ENCODE data around the gene BAK1. TPM values are rescaled to one million over a fixed set of nuclear protein-coding genes. Genes with fewer than 3 reads are reported as not detected.

The BAK1 gene
- total RNA-seq, 1 donor from 2014 or later, result 33.1 TPM

DNA sequence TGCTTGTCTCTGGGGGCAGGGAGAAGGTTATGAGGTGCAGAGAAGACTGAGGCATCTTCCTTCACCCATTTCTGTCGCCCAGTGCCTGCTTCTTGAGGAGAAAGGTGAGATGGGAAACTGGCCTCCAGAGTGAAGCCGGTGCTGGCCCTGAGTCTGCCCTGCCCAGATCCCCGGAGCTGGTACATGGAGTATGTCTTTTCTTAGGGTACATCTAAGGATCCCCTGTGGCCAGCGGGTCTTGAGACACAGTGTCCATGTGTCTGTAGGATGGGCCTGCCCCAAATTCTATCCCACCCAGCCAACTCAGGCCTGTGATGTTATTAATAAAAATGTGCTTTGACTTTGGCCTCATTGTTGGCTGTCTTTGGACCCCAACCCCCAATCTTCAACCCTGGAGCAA, 8.8 kb upstream of the BAK1 start:
- no peak for DNase-seq (ENCODE audit: extremely low read depth, low read depth, low spot score)

DNA sequence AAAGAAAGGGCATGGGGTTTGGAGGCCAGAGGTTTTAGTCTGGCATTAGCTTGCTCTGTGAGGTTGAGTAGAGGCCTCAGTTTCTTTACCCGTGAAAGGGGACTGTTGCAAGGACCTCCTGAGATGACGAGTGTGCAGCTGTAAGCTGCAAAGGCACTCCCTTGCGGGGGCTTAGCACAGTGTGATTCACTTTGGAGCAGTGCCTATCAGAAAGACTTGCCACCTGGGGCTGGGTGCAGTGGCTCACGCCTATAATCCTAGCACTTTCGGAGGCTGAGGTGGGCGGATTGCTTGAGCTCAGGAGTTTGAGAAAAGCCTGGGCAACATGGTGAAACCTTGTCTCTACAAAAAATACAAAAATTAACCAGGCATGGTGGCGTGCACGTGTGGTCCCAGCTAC, 7.5 kb upstream of the BAK1 start:
- no peak for DNase-seq (ENCODE audit: extremely low read depth, low read depth, low spot score)

DNA sequence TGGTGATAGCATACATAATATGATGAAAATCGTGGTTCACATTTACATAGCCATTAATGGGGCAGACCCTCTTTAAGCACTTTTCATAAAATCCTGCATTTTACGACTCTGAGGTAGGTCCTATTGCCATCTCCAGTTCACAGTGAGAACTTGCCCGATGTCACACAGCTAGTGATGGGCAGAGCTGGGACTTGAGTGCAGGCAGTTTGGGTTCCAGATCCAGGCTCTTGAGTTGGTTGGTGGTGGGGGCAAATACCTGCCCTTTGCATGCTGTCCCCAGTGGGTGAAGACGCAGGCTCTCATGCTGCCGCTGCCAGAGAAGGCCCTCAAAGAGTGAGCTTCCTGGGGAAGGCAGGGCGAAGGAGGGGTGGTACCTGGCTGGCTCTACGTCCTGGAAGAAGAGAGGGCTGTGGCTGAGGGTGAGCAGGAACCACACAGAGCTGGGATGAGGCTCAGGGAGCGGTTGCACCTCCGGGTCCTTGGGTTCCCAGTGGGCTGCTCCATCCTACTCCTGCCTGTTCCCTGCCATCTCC, 6.1 kb upstream of the BAK1 start:
- DNase-seq (ENCODE audit: extremely low read depth, low read depth, low spot score), result no peak

DNA sequence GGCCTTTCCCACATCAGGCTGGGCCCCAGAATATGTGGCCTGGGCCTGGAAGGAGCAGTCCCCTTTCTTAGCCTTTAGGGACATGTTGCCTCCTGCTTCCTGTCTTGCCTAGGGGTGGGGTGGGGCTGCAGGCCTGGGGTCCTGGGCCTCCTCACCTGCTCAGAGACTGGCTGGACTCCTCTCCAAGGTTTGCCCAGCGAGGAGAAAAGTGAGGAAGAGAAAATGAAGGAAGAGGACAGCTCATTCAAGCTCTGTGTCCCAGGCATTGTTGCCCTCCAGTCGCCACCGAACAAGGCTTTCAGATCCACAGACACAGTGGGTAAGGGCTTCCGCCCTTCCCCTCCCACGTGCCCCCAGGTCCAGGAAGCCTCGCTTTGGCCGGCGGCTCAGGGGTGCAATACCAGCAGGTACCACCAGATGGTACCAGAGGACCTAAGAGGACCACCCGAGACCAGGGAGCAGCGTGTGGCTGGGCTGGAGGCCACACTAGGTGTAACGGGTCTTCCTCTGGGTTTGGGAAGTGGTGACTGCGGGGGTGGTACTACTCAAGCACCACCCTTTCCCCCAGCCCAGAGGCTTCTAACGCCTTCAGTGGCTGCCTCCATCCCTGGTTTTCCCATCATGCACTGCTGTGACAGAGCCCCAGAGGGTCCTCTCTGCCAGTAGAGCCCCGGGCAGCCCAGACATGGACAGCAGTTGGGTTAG, 5.5 kb upstream of the BAK1 start:
- peak; percentile 16 for DNase-seq (ENCODE audit: extremely low read depth, low read depth, low spot score)

DNA sequence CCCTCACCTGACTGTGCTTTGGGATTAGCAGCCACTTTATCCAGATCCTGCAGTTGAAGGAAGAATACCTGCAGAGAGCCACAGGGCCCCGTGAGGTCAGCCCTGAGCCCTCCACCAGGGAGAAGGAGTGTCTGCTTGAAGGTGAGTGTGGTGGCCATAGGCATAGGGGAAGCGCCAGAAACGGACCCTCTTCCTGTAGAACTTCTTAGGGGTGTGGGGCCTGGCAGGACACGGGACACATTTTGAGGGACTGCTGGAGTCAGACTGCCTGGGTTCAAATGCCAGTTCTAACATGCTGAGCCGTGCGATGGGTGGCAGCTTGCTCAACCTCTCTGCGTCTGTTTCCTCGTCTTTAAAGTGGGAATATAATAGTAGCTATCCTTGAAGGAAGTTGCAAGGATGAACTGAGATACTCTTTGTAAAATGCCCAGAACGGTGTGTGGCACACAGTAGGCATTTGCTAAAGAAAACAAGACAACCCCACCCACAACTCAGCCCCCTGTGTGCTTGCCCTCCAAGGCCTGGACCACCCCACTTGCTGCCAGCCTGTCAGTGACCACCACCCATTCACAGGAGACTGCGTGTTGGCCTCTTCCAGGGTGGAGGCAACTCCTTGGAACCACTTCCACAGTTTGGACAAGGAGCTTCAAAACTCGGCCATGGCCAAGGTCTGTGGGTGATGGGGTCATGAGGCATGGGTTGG, 4.8 kb upstream of the BAK1 start:
- no peak for DNase-seq (ENCODE audit: extremely low read depth, low read depth, low spot score)

DNA sequence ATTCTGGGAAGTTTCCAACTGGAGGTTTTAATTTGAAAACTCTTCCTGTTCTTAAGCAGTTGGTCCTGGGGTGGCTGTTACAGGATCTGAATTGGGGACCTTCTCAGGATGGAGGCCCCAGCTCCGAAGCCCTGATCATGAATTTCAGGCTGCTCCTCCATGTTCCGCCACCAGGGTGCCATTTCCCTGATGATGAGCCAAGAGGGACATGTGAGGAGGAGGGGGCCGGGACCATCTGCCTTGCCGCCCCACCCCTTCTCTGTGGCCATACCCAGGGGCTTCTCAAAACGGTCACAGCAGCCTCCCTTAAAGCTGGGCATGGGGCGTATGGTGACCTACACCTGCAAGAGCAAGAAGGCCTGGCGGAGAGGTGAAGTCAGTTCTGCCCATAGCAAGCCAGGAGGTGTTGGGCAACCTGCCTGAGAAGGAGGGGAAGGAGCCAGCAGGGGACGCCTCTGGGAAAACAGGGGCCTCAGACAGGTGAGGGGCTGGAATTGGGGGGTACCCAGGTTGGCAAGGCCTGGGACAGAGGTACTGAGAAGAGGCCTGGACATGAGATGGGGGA, 3.6 kb upstream of the BAK1 start:
- DNase-seq (ENCODE audit: extremely low read depth, low read depth, low spot score), result no peak

DNA sequence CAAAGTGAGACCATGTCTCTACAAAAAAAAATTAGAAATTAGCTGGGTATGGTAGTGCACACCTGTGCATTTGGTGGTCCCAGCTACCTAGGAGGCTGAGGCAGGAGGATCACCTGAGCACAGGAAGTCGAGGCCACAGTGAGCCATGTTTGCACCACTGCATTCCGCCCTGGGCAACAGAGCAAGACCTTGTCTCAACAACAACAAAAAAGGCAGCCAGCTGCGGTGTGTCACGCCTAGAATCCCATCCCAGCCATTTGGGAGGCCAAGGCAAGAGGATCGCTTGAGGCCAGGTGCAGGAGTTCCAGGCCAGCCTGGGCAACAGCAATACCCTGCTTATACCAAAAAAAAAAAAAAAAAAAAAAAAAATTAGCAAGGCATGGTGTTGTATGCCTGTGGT, 1.1 kb upstream of the BAK1 start:
- no peak for DNase-seq (ENCODE audit: extremely low read depth, low read depth, low spot score)

DNA sequence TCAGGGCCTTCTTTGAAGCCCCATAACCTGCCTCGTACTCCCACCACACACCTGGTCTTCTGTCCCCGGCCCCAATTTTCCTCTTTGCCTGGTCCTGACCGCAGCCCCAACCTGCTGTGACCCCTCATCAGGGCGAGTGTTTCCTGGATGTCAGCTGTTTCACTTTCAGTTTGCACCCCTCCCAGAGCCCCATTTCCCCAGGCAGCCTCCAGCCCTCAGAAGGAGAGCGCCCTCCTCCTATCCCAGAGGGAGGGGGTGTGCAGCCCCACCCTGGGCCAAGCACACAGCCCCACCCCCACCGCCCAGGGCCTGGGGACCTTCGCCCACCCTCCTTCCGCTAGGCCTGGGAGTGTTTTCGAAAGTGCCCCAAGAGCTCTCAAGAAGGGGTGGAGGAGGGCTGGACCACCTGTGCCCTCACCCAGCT, 1.5 kb downstream of the BAK1 start:
- no peak for DNase-seq (ENCODE audit: extremely low read depth, low read depth, low spot score)

DNA sequence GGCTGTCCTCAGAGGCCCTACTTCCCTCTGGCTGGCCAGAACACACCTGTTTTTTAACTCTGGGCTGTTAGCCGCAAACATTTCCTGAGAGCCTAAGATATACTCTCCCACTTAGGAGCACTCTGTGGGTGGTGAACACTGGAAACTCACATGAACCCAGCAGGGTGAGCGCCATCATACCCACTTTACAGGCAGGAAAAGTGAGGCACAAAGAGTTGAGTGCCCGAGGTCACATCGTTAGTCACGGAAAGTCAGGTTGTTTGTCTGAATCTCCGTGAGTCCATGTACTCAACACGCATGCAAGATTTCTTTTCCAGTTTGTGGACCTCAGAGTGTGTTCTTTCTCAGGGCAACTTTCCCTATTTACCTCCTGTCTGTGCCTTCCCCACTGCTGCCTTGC, 1.9 kb downstream of the BAK1 start:
- DNase-seq (ENCODE audit: extremely low read depth, low read depth, low spot score), result no peak

DNA sequence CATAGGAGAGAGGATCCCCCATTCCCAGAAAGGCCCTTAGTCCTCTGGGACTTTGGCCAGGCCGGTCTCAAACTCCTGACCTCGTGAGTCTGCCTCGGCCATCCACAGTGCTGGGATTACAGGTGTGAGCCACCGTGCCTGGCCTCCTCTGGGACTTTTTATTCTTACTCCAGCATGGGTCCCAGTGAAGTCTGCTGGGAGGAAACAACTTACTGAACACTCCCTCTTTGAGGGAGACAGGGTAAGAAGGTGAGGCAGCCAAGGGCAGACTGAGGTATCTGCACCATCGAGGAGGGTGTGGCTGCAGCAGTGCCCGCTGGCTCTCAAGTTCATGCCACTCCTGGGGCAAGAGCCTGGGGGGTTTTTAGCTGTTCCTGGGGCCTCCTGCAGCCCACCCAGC, 2.4 kb downstream of the BAK1 start:
- no peak for DNase-seq (ENCODE audit: extremely low read depth, low read depth, low spot score)

DNA sequence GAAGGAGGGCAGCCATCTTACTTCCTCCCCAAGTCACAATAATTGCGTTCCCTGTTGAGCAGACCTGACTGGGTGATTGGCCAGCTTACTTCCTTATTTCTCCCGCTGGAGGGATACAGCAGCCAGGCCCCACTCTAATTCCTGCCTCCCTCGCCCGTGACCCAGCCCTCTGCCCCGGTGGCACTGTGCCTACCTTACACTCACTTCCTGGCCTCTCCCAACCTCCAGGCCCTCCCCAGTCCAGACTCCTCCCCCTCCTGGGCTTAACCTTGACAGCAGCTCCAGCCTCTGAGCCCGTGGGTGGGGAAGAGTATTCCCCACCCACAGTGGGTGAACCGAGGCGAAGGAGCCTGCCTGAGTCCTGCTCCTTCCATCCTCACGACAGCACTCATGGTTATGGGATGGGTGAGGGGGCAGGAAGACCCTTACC, 3.0 kb downstream of the BAK1 start:
- DNase-seq (ENCODE audit: extremely low read depth, low read depth, low spot score), result no peak

DNA sequence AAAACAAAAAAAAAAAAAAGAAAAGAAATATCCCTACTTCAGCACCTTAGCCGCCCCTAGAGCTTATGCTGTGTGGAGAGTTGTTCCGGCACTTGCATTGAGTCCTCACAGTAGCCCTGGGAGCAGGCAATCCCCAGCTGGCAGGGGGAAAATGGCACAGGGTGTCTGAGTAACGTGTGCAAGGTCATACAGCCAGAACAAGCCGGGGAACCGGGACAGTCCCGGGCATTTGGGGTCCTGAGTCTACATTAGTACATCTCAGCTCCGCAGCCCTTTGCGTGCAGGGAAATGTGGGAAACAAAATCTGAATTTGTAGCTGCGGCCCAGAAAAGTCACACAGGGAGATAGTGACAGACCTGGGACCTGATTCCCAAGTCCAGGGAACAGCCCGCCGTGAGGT, 3.4 kb downstream of the BAK1 start:
- no peak for DNase-seq (ENCODE audit: extremely low read depth, low read depth, low spot score)

DNA sequence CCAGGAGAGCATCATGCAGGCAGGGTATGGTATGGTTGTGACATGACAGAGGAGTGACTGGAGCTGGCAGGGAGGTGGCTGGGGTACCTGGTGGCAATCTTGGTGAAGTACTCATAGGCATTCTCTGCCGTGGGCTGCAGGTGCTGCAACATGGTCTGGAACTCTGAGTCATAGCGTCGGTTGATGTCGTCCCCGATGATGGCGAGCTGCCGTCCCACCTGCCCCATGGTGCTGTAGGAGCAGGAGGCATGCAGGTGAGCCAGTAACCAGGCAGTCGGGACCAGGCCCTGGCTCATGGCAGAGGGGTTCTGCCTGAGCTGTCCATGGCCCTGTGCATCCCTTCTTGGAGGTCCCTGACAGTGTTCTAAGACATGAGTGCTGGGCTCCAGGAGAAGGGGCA, 4.9 kb downstream of the BAK1 start:
- DNase-seq (ENCODE audit: extremely low read depth, low read depth, low spot score), result no peak

DNA sequence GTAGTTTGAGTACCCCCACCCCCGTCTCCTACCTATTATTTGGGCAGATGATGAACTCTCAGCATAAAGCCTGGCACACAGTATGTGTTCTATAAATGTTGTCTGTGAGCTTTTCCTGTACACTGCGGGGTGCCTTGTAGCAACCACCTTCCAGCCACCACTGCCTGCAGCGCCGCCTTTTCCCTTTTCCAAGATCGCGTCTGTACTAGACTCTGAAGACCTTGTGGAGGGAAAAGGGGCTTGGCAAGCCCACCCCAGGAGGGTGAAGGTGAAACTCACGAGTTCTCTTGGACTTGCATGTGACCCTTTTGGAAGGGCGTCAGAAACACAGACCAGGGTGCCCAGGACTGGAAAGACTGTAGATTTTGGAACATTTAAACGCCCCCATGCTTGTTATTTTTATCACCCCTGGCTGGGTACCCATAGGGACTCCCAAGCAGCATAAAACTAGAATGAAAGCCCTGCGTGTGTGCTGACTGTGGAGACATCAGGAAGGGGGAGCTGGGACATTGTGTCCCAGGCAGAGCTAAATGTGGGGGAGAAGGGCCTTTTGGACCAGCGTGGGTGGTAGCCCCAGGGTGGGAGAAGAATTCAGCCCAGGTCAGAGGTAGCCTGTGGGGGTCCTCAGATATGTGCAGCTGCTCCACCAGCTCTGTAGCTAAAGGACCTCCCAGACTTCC, 8.3 kb downstream of the BAK1 start:
- DNase-seq (ENCODE audit: extremely low read depth, low read depth, low spot score), result no peak

DNA sequence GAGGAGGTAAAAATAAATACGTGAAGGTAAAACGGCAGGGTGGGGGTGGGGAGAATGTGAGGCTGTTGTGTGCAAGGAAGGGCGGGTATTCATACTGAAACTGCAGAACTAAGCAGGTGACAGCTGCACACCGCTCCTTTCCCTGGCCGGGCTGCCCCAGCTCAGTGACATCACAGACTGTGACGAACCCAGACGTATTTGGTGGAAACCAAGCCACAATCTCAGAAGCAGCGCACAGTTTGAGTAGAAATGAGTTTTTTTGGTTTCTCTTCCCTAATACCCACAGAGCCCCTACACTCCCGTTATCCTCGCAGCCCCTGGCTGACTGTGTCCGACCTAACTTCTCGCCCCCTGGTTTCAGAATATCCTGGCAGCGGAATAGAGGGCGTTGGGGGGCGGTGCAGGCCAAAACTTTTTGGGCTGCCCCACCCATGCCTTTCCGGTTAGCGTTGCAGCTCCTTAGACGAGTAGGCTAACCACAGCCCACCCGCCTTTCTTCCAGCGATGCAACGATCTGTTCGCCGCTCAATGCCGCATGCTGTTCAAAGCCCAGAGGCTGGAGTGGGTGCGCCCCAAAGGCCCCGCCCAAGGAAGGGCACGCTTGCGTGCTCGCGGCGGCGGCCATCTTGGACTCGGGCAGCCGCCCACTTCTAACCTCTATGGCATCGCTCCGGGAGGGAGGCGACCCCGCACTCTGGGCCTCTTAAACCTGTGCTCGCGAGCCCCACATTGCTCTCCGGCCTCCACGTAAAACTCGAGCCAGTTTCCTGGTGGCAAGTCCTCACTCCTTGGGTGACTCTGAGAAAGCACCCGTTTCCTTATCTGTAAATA, 9.1 kb downstream of the BAK1 start:
- no peak for DNase-seq (ENCODE audit: extremely low read depth, low read depth, low spot score)

DNA sequence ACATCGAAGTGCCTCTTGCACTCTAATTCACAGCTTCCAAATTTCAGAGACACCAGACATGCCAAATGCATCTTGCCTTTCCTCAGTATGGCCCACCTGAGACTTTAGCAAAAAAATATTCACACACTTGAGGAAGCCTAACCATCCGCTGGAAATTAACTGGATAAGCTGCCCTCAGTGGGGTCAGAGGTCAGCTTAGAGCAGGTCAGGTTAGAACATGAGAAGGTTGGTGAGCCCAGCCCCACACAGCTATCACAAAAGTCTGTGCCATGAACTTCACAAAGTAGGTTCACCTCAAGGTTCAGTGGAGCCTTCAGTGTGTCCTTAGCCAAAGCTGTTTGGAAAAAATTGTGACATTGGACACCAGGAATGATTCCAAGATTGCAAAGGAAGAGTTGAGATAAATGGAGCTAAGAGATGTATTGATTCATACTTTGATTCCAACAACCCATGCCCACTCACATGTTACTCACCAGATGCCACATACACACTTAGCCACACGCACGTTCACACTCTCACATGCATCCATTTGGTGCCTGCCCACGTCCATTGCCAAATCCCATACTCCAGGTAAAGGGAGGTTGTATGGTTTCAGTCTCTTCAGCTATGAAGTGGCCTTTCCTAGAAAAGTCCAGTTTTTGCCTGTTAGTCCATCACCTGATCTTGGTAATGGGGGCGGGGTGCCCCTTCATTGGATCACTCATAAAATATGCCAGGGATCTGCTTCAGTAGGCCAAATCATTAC, 11.1 kb downstream of the BAK1 start:
- no peak for DNase-seq (ENCODE audit: extremely low read depth, low read depth, low spot score)

DNA sequence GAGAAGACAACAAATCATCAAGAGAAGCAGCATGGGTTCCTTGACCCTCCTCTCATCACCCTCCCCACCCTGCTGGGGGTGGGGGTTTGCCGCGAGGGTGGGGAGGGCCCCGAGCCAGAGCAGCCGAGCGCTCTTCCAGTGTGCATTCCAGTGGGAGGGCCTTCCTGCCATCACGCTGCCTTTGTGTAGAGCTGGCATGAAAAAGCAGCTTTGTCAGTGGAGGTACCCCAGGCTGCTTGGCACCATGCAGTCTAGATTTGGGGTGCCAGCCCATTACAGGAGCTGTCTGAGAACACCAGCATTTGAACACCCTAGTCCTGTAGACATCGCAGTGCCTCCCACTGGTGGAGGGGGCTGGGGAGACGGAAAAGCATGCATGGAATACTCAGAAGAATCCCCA, 12.2 kb downstream of the BAK1 start:
- no peak for DNase-seq (ENCODE audit: extremely low read depth, low read depth, low spot score)

DNA sequence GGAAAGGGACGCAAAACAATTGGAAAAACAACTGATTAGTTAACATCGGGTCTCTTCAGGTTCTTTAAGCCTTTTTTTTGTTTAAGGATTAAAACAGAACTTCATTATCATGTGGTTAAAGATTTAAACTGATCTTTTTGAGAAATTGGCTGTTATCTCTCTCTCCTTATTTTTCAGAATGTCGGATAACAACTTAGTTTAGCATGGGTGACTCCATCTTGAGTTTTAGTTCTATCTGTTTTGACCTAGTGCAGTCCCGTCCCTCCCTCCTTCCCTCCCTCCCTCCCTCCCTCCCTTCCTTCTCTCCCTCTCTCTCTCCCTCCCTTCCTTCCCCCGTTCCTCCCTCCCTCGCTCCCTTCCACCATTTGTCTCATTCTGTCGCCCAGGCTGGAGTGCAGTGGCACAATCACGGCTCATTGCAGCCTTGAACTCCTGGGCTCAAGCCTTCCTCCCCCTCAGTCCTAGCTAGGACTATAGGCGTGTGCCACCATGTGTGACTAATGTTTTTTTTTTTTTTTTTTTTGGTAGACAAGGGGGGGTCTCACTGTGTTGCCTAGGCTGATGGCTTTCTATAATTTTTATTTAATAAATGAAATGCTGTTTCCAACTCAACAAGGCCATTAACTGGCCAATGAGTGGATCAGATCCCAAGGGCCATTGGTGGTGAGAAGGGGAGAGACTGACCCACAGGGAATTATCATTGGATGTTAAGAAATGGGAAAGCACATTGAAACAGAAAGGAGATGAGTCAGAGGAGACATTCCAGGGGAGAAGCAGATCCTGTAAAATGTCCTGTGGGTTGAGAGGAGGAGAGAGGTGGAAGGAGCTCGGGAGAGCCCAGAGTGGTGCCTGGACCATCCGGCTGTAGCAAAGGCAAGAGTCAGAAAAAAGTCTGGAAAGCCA, 13.6 kb downstream of the BAK1 start:
- DNase-seq (ENCODE audit: extremely low read depth, low read depth, low spot score), result no peak

DNA sequence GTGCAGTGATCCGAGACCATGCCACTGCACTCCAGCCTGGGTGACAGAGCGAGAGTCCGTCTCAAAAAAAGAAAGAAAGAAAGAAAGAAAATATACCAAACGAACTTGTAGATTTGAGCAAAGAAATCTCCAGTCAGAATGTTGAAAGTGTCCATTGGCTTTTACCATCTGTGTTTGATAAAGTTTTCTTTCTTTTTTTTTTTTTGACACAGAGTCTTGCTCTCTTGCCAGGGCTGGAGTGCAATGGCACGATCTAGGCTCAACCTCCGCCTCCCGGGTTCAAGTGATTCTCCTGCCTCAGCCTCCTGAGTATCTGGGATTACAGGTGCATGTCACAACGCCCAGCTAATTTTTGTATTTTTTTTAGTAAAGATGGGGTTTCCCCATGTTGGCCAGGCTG, 21.3 kb downstream of the BAK1 start:
- no peak for DNase-seq (ENCODE audit: extremely low read depth, low read depth, low spot score)

Data from glomerular endothelial cell (primary cell).